Stomach (tissue), 9 donors: Measurements from ENCODE around the gene SKOR1. TPM values are rescaled to one million over a fixed set of nuclear protein-coding genes. Genes with fewer than 3 reads are reported as not detected.

Source experiments
- DNase-seq, 2 donors: peaks; one replicate each; pipeline versions ENCODE4 v3.0.0 to v3.0.0-alpha.2; 2013 to 2019
- H3K27ac ChIP-seq, 5 donors: fragments of 200-600 bp in 4 of 5; sonication (generic) in 4 of 5; one replicate each; pipeline ENCODE4 v1.5.1; 2013 to 2019; ENCODE audit warnings: mild to moderate bottlenecking in 1 of 5, moderate library complexity in 1 of 5
- H3K27me3 ChIP-seq, 3 donors: fragments of 200-600 bp; sonication (generic); one replicate each; pipeline ENCODE4 v1.5.1; 2017 to 2019; ENCODE audit warnings: mixed run types in 1 of 3
- H3K36me3 ChIP-seq, 4 donors: fragments of 200-600 bp; sonication (generic); 1 replicate in 3 of 4; 2 replicates in 1 of 4; pipeline ENCODE4 v1.5.1; 2016 to 2019
- H3K4me1 ChIP-seq, 4 donors: fragments of 200-600 bp; sonication (generic); one replicate each; pipeline ENCODE4 v1.5.1; 2016 to 2019
- H3K4me3 ChIP-seq, 4 donors: fragments of 200-600 bp; sonication (generic) in 3 of 4; one replicate each; pipeline ENCODE4 v1.5.1; 2016 to 2019; ENCODE audit warnings: mild to moderate bottlenecking in 1 of 4
- H3K9me3 ChIP-seq, 4 donors: fragments of 200-600 bp; sonication (generic); one replicate each; pipeline ENCODE4 v1.5.1; 2016 to 2019
- CTCF ChIP-seq, 7 experiments: fragments of 450-650 bp in 4 of 7; fragments of 200-600 bp in 3 of 7; sonication (generic) in 3 of 7; IDR thresholded peaks; one replicate each; pipeline ENCODE4 v1.5.1; 2016 to 2019; ENCODE audit warnings: antibody characterized with exemption in 7 of 7, control low read depth in 2 of 7, mild to moderate bottlenecking in 1 of 7
- EP300 ChIP-seq: sonication (generic); formaldehyde crosslinking; IDR thresholded peaks from one replicate; pipeline ENCODE4 v1.6.1; 2017; ENCODE audit warnings: antibody characterized with exemption
- POLR2A ChIP-seq, 4 donors: fragments of 450-650 bp; IDR thresholded peaks; one replicate each; pipeline ENCODE4 v1.6.1; 2016; ENCODE audit warnings: antibody characterized with exemption in 4 of 4, control low read depth in 2 of 4, mild to moderate bottlenecking in 1 of 4, moderate library complexity in 1 of 4
- POLR2AphosphoS5 ChIP-seq, 3 donors: sonication (generic); formaldehyde crosslinking; IDR thresholded peaks; one replicate each; pipeline ENCODE4 v1.6.1; 2016; ENCODE audit warnings: antibody characterized with exemption in 3 of 3
- WGBS, 5 donors: extraction: QIAGEN DNeasy Blood & Tissue Kit in 3 of 5; methylation state at CpG; one replicate each; pipeline versions ENCODE4 v1.1.5 to v1.1.7; 2013 to 2018; 5-methylcytosine and 5-hydroxymethylcytosine counted together
- intact Hi-C: fragments of 100-400 bp; cut with DNase I; formaldehyde crosslinking; loops from one replicate; pipeline ENCODE4 v1.15.1; 2023; ENCODE audit warnings: low total_unique reads
- polyA plus RNA-seq, 3 donors: library from polyadenylated mRNA; stranded (reverse); fragments of 200-250 nt; gene quantifications; one replicate each; pipeline ENCODE4 v1.2.3, GENCODE V29; 2013
- total RNA-seq, 5 donors: library from RNA; depleted of rRNA; stranded (reverse); fragments of >200 nt; gene quantifications; one replicate each; pipeline versions ENCODE4 v1.1.0 to v1.2.3, GENCODE V29; 2014 to 2016
- donor health status: healthy with polysubstance abuse.
- donor health status: Bipolar disorder and iron deficiency.
- donor health status: healthy.

Gene SKOR1
- total and polyA plus RNA-seq, 8 donors = 0.14 to 5.8 (median 0.69) TPM; not detected in 2

GRCh38 chr15:67862750-67863441 lies 37.6 kb downstream of the SKOR1 start:
- TF ChIP-seq CTCF (IDR thresholded peaks at IDR 0.05) = no peak
- no peak for TF ChIP-seq POLR2A (IDR thresholded peaks at IDR 0.05)
- TF ChIP-seq EP300 = no peak
- no peak for TF ChIP-seq POLR2AphosphoS5 (IDR thresholded peaks at IDR 0.05)
- 60 to 68% (median 61%) methylated on average over 16 of the region's 16 CpGs for WGBS, 5 donors
- intact Hi-C loops = loop anchor here (5.0 to 10.0 kb wide), 2 partner anchors 294 to 352 kb away; no protein-coding TSS in a partner anchor
- Histone ChIP-seq H3K9me3 (no peaks in the 10 kb centered on the region), H3K36me3 (no peaks in the 10 kb centered on the region), H3K4me1 (peaks cover 4 to 16% (median 15%) of the 10 kb centered on the region in 4 donors), H3K27ac (peak overlapping the region in 4 of 5 donors; percentile 57 to 80 (median 66)), H3K27me3 (no peaks in the 10 kb centered on the region), H3K4me3 (peak overlapping the region; percentile 43 to 58 (median 48))
- no peak for DNase-seq

GRCh38 chr15:67863442-67863987 lies 38.2 kb downstream of the SKOR1 start:
- Histone ChIP-seq H3K4me3 (peak overlapping the region; percentile 43 to 58 (median 48)), H3K9me3 (no peaks in the 10 kb centered on the region), H3K27ac (peak overlapping the region in 4 of 5 donors; percentile 57 to 80 (median 66)), H3K27me3 (no peaks in the 10 kb centered on the region), H3K4me1 (peaks cover 4 to 16% (median 15%) of the 10 kb centered on the region in 4 donors), H3K36me3 (no peaks in the 10 kb centered on the region)
- 2 to 8% (median 3%) methylated on average over 6 to 41 of the region's 41 CpGs for WGBS, 5 donors
- DNase-seq = peak; percentile 87 to 93
- TF ChIP-seq POLR2AphosphoS5 (IDR thresholded peaks at IDR 0.05) (peak in 2 of 3 donors; percentile 33 to 43), EP300 (no peak), CTCF (IDR thresholded peaks at IDR 0.05) (peak in 5 of 7 experiments; percentile 83 to 96 (median 92))
- intact Hi-C loops = loop anchor here (5.0 to 10.0 kb wide), 2 partner anchors 294 to 351 kb away; no protein-coding TSS in a partner anchor

- peaks cover 4 to 16% (median 15%) of the 10 kb centered on the region in 4 donors for H3K4me1 ChIP-seq
- TF ChIP-seq EP300 (no peak), POLR2A (IDR thresholded peaks at IDR 0.05) (no peak), CTCF (IDR thresholded peaks at IDR 0.05) (no peak), POLR2AphosphoS5 (IDR thresholded peaks at IDR 0.05) (no peak)
- intact Hi-C loops = loop anchor here (10.0 kb wide), 1 partner anchor 349 kb away; no protein-coding TSS in a partner anchor
- WGBS, 5 donors = 60 to 84% (median 68%) methylated on average over 3 of the region's 3 CpGs
- no peaks in the 10 kb centered on the region for H3K27me3 ChIP-seq
- H3K36me3 ChIP-seq = no peaks in the 10 kb centered on the region
- no peak overlapping the region for H3K27ac ChIP-seq
- H3K4me3 ChIP-seq = no peak overlapping the region
- DNase-seq = no peak
- peaks cover 0 to 9% (median 5%) of the 10 kb centered on the region in 4 donors for H3K9me3 ChIP-seq
These were observed 40.0 kb downstream of the SKOR1 start for GRCh38 chr15:67865331-67865730.

GRCh38 chr15:67865766-67866165 lies 40.5 kb downstream of the SKOR1 start:
- Histone ChIP-seq H3K4me3 (no peak overlapping the region), H3K27ac (no peak overlapping the region), H3K9me3 (peaks cover 0 to 13% (median 5%) of the 10 kb centered on the region in 4 donors), H3K27me3 (no peaks in the 10 kb centered on the region), H3K4me1 (peaks cover 4 to 16% (median 15%) of the 10 kb centered on the region in 4 donors), H3K36me3 (no peaks in the 10 kb centered on the region)
- 74 to 95% (median 84%) methylated on average over 4 of the region's 4 CpGs for WGBS, 5 donors
- intact Hi-C loops = loop anchor here (10.0 kb wide), 1 partner anchor 349 kb away; no protein-coding TSS in a partner anchor
- DNase-seq = no peak
- TF ChIP-seq POLR2AphosphoS5 (IDR thresholded peaks at IDR 0.05) = no peak
- no peak for TF ChIP-seq CTCF (IDR thresholded peaks at IDR 0.05)
- no peak for TF ChIP-seq POLR2A (IDR thresholded peaks at IDR 0.05)
- TF ChIP-seq EP300 = no peak
